HG02763 (cell line): ENCODE data around the gene FEN1.

Source experiments
- ATAC-seq: cut with Tn5 transposase; IDR thresholded peaks from one replicate; pipeline ENCODE4 v1.9.1; 2021; ENCODE audit warnings: mild to moderate bottlenecking, moderate library complexity; ENCODE audit not compliant: unreplicated experiment

Gene FEN1

GRCh38 chr11:61793083-61793828 is 545 bp downstream of the FEN1 start:
- no peak for ATAC-seq

- no peak for ATAC-seq
These were observed 1.1 kb downstream of the FEN1 start for GRCh38 chr11:61793829-61794204.

- ATAC-seq = no peak
These were observed 1.9 kb downstream of the FEN1 start for GRCh38 chr11:61794579-61794978.

GRCh38 chr11:61795459-61795858 is 2.7 kb downstream of the FEN1 start:
- no peak for ATAC-seq

DNA sequence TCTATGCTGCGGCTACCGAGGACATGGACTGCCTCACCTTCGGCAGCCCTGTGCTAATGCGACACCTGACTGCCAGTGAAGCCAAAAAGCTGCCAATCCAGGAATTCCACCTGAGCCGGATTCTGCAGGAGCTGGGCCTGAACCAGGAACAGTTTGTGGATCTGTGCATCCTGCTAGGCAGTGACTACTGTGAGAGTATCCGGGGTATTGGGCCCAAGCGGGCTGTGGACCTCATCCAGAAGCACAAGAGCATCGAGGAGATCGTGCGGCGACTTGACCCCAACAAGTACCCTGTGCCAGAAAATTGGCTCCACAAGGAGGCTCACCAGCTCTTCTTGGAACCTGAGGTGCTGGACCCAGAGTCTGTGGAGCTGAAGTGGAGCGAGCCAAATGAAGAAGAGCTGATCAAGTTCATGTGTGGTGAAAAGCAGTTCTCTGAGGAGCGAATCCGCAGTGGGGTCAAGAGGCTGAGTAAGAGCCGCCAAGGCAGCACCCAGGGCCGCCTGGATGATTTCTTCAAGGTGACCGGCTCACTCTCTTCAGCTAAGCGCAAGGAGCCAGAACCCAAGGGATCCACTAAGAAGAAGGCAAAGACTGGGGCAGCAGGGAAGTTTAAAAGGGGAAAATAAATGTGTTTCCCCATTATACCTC is 3.3 kb downstream of the FEN1 start:
- ATAC-seq = no peak

GRCh38 chr11:61797263-61797944 is 4.7 kb downstream of the FEN1 start:
- no peak for ATAC-seq

DNA sequence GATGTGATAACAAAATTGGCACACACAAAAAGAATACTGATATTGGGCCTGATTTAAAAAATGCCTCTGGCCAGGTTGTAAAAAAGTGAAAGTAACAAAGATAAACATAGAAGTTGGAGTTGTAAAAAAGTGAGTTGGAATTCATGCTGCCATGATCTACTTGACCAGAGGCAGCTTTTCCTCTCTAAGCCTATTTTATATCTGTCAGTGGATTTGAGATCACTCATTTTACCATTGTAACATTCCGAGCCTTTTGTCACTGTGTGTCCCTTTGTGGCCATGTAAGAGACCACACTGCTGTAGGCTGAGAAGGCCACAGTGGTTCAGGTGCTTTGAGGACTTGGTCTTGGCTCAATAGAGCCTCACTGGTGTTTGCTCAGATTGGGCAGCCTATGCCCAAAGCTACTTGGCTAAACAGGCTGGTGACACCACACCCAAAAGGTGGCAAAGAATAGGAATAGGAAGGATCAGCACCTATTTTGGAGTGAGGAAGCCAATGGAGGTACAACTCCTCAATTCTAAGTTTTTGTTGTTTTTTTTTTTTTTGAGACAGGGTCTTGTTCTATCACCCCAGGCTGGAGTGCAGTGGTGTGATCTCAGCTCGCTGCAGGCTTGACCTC is 7.1 kb downstream of the FEN1 start:
- ATAC-seq = no peak

GRCh38 chr11:61800331-61801281 is 7.9 kb downstream of the FEN1 start:
- ATAC-seq = no peak

GRCh38 chr11:61802605-61803004 is 9.9 kb downstream of the FEN1 start:
- ATAC-seq = no peak

GRCh38 chr11:61803889-61804647 is 11.4 kb downstream of the FEN1 start:
- ATAC-seq = no peak

- ATAC-seq = no peak
These were observed 12.4 kb downstream of the FEN1 start for GRCh38 chr11:61805146-61805545.

DNA sequence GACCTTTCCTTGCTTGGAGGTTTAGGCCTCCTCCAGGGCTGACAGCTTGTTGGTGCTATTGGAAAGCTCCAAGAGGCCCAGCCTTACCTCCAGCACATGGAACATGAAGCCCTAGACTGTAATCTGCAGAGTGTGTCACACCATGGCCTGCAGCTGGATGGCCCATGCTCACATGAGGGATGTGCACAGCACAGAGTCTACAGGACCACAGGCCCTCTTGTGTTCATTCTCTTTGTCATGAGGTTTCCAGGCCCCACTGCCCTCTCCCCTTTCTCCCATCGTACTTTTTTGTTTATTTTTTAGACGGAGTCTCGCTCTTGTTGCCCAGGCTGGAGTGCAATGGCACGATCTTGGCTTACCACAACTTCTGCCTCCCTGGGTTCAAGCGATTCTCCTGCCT is 14.1 kb downstream of the FEN1 start:
- no peak for ATAC-seq

- ATAC-seq = no peak
These were observed 18.0 kb downstream of the FEN1 start for GRCh38 chr11:61810671-61811175.

DNA sequence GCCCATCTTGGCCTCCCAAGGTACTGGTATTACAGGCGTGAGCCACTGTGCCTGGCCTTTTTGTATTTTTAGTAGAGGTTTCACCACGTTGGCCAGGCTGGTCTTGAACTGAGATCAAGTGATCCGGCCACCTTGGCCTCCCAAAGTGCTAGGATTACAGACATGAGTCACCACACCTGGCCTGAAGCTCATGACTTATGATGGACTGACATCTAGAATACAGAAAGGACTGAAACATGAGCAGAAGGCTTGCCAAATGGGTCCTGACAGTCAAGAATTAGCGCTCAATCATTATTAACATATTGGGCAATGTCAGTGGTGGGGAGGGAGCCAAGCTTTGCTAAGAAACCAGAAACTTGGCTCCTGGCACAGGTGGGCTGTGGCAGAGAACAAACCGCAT is 19.1 kb downstream of the FEN1 start:
- no peak for ATAC-seq

DNA sequence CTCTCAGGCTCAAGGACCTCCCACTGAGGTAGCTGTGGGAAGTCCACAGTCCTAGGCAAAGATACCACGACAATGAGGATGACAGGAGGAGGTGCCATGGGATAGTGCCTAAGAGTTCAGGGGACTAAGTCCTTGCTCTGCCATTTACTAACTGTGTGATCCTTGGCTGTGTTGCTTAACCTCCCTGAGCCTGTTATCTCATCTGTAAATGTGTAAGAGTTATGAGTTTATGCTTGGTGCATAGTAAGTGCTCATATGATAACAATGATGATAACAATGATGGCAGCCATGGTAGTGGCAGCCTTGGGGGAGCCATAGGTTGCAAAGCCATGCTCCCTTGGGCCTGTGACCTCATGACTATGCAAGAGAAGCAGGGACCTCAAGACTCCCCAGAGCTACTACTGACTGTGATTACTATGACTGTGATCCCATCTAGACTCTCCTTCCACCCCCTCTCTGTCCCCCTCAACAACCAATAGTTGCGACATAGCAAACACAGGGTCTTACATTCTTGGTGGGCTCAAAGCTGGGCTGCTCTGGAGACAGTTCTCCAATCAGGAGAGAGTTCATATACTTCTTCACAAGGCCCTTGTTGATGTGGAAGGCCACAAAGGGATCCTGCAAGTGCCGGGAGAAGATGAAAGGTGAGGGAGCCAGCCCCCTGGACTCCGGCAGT is 20.2 kb downstream of the FEN1 start:
- no peak for ATAC-seq

DNA sequence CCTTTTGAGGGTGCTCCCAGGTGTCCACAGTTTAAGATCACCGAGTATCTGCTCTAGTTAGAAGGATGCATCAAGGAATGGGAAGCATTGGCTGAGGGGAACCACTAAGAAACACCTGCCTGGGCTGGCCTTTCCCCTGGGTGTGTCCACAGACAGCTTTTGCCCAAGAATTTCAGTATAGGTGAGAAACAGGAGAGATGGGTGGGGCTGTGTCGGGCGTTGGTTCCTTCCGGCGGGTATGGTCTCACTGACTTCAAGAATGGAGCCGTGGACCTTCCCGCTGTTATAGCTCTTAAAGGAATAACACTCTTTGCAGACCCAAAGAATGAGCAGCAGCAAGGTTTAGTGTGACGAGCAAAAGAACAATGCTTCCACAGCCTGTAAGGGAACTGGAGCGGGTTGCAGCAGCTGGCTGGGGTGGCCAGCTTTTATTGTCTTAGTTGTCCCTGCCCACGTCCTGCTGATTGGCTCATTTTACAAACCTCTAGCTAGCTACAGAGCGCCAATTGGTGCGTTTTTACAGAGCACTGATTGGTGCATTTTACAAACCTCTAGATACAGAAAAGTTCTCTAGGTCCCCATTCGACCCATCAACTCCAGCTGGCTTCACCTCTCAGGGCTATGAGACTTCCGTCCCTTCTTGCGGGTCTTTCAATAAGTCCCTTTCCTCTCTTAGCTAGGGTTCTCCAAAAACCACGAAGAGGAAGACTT is 21.7 kb downstream of the FEN1 start:
- ATAC-seq = no peak

GRCh38 chr11:61814958-61815789 is 22.5 kb downstream of the FEN1 start:
- peak; percentile 57 for ATAC-seq
